WERI-Rb-1 (cell line): ENCODE data around the gene CAPN6.

Experiments used
- DNase-seq: peaks from one replicate; pipeline ENCODE4 v3.0.0-alpha.2; 2020
- H3K27ac ChIP-seq: fragments of 250-450 bp; sonication (Bioruptor Pico); 2 replicates; pipeline ENCODE4 v1.5.1; 2020; ENCODE audit warnings: mild to moderate bottlenecking, moderate library complexity
- H3K27me3 ChIP-seq: fragments of 250-450 bp; sonication (Bioruptor Pico); 2 replicates; pipeline ENCODE4 v1.5.1; 2021; ENCODE audit warnings: mild to moderate bottlenecking, low read depth, moderate library complexity; ENCODE audit not compliant: insufficient read depth, severe bottlenecking
- H3K36me3 ChIP-seq: fragments of 250-450 bp; sonication (Bioruptor Pico); 2 replicates; pipeline ENCODE4 v1.5.1; 2020; ENCODE audit warnings: mild to moderate bottlenecking, moderate library complexity
- H3K4me3 ChIP-seq: 2 replicates; pipeline ENCODE4 v1.5.1; 2011; ENCODE audit warnings: low read depth, mild to moderate bottlenecking, control low read depth, low read length
- H3K9me3 ChIP-seq: fragments of 250-450 bp; sonication (Bioruptor Pico); 2 replicates; pipeline ENCODE4 v1.5.1; 2021; ENCODE audit warnings: mild to moderate bottlenecking, moderate library complexity; ENCODE audit not compliant: severe bottlenecking
- TF ChIP-seq, protein P1 (sequence below): IDR thresholded peaks from 2 replicates; pipeline ENCODE4 v1.5.1; 2011; ENCODE audit warnings: low read depth, mild to moderate bottlenecking, control low read depth, inconsistent platforms, low read length

CAPN6 gene

DNA sequence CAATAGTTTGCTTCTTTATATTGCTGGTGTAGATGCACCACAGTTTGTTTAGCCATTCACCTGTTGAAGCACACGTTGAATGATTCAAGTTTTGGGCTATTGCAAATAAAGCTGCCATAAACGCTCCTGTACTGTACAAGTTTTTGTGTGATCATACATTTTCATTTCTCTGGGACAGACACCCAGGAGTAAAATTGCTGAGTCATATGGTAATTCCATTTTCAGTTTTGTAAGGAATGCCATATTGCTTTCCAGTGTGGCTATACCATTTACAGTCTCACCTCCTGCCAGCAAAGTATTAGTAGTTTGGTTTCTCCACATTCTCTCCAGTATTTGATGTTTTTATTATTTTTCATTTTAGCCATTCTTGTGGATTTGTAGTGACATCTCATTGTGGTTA lies 32.0 kb upstream of the CAPN6 start:
- Histone ChIP-seq H3K27me3 (no peaks in the 10 kb centered on the region), H3K36me3 (no peaks in the 10 kb centered on the region), H3K9me3 (no peaks in the 10 kb centered on the region), H3K27ac (no peak overlapping the region), H3K4me3 (no peak overlapping the region)
- TF ChIP-seq, protein P1, sequence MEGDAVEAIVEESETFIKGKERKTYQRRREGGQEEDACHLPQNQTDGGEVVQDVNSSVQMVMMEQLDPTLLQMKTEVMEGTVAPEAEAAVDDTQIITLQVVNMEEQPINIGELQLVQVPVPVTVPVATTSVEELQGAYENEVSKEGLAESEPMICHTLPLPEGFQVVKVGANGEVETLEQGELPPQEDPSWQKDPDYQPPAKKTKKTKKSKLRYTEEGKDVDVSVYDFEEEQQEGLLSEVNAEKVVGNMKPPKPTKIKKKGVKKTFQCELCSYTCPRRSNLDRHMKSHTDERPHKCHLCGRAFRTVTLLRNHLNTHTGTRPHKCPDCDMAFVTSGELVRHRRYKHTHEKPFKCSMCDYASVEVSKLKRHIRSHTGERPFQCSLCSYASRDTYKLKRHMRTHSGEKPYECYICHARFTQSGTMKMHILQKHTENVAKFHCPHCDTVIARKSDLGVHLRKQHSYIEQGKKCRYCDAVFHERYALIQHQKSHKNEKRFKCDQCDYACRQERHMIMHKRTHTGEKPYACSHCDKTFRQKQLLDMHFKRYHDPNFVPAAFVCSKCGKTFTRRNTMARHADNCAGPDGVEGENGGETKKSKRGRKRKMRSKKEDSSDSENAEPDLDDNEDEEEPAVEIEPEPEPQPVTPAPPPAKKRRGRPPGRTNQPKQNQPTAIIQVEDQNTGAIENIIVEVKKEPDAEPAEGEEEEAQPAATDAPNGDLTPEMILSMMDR = no peak
- DNase-seq = no peak

- Histone ChIP-seq H3K36me3 (no peaks in the 10 kb centered on the region), H3K4me3 (no peak overlapping the region), H3K27me3 (no peaks in the 10 kb centered on the region), H3K27ac (no peak overlapping the region), H3K9me3 (no peaks in the 10 kb centered on the region)
- DNase-seq = no peak
- TF ChIP-seq, protein P1 = no peak
Observed at GRCh38 chrX:111288841-111289240, 18.6 kb upstream of the CAPN6 start.

DNA sequence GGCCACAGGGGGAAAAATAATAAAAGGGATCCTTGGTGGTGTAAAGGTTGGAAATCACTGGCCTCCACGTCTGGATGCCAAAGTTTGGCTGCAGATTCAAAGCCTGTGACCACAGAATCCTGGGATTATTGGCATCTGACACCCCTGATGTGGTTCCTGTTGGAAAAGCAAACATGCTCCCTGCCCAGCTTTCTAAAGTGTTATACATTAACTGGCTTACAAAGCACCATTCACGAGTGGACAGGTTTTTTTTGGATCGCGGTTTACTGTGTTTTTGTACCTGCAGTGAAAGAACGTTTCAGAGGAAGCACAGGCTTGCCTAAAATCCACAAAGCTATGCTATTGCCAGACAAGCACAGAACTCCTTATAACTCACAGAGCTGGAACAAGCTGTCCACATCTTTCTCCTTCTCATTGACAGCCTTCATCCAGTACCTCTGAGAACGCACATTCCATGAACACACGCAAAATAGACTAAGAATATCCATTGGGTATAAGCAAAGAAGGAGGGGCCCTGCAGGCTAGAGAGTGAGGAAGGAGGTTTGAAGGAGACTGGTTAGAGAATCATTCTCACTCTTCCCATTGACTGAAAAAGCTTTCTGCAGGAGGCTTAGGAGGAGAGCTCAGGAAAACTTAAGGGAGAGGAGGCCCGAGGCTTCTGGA lies 14.5 kb upstream of the CAPN6 start:
- no peaks in the 10 kb centered on the region for H3K27me3 ChIP-seq
- H3K9me3 ChIP-seq = no peaks in the 10 kb centered on the region
- no peak overlapping the region for H3K4me3 ChIP-seq
- DNase-seq = no peak
- TF ChIP-seq, protein P1 = no peak
- no peaks in the 10 kb centered on the region for H3K36me3 ChIP-seq
- no peak overlapping the region for H3K27ac ChIP-seq

GRCh38 chrX:111283446-111283845 lies 13.2 kb upstream of the CAPN6 start:
- no peaks in the 10 kb centered on the region for H3K36me3 ChIP-seq
- DNase-seq = no peak
- no peaks in the 10 kb centered on the region for H3K27me3 ChIP-seq
- no peak overlapping the region for H3K27ac ChIP-seq
- H3K4me3 ChIP-seq = no peak overlapping the region
- H3K9me3 ChIP-seq = no peaks in the 10 kb centered on the region
- TF ChIP-seq, protein P1 = no peak

DNA sequence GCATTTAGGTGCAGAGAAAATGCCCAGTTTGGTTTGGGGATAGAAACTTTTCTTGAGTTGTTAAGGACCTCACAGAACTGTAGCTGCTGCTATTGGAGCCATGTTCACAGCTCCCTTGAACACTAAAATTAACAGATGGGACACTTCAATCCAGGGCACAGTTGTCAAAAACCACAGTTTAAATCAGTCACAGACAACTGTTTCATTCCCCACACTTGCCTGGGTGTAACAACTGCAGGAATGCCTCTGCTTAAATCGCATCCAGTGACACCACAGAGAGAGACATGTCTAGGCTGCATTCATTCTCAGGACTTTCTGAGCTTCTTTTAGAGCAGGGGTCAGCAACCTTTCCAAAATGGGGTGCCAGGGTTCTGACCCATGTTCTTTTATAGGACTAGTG lies 12.7 kb upstream of the CAPN6 start:
- DNase-seq = no peak
- H3K9me3 ChIP-seq = no peaks in the 10 kb centered on the region
- H3K4me3 ChIP-seq = no peak overlapping the region
- TF ChIP-seq, protein P1 = no peak
- H3K36me3 ChIP-seq = no peaks in the 10 kb centered on the region
- no peak overlapping the region for H3K27ac ChIP-seq
- no peaks in the 10 kb centered on the region for H3K27me3 ChIP-seq

DNA sequence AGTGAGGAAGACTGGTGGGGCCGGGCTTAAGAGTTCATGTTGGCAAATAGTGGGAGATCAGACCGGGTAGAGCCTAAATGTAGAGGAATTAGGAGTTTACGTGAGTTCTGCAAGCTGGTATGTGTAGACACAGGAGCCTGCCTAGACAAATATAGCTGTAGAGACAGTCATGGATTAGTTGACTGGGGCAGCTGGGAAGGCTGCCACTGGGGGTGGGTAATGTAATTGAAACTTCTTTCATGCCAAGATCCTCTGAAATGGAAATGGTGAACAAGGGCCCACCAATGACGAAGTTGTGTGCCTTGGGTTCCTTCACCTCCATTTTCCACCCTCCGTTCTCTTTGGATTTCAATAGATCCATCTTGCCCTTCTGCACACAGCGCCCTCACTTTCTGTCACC lies 11.9 kb upstream of the CAPN6 start:
- H3K27ac ChIP-seq = no peak overlapping the region
- no peak overlapping the region for H3K4me3 ChIP-seq
- H3K27me3 ChIP-seq = peaks cover 3% of the 10 kb centered on the region
- DNase-seq = no peak
- TF ChIP-seq, protein P1 = no peak
- H3K9me3 ChIP-seq = no peaks in the 10 kb centered on the region
- H3K36me3 ChIP-seq = no peaks in the 10 kb centered on the region
